Uterus (tissue), 2 donors: ENCODE measurements around the gene USP31.

Experiments used
- CTCF ChIP-seq, 4 experiments: fragments of 200-600 bp in 2 of 4; fragments of 450-650 bp in 2 of 4; sonication (generic) in 2 of 4; IDR thresholded peaks; one replicate each; pipeline ENCODE4 v1.5.1; 2016 to 2019; ENCODE audit warnings: antibody characterized with exemption in 4 of 4, mild to moderate bottlenecking in 2 of 4, moderate library complexity in 1 of 4
- POLR2A ChIP-seq, 2 donors: fragments of 450-650 bp; IDR thresholded peaks; one replicate each; pipeline ENCODE4 v1.6.1; 2016; ENCODE audit warnings: antibody characterized with exemption in 2 of 2, mild to moderate bottlenecking in 1 of 2, moderate library complexity in 1 of 2

GRCh38 chr16:23061669-23062068 lies 87.6 kb downstream of the USP31 start:
- no peak for TF ChIP-seq CTCF (IDR thresholded peaks at IDR 0.05)
- TF ChIP-seq POLR2A (IDR thresholded peaks at IDR 0.05), result no peak
